GM21529 (cell line): ENCODE measurements around the gene DUS1L.

Source experiments
- ATAC-seq: cut with Tn5 transposase; IDR thresholded peaks from one replicate; pipeline ENCODE4 v1.9.1; 2021; ENCODE audit not compliant: unreplicated experiment

The DUS1L gene

DNA sequence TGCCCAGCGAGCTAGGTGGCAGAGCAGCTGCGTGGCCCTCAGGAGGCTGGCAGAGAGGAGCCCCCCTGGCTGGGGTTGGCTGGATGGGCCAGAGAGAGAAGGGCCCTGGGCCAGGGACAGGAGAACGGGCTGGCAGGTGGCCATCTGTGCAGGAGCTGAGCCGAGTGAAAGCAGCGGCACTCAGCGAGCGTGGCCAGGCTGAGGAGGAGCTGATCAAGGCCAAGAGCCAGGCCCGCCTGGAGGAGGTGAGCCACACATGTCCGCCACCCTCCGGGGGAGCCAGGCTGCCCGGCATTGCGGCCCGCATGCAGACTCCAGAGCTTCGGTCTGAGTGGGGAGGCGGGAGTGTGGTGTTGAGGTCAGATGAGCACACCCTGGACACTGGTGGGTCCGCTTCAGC is 36.2 kb downstream of the DUS1L start:
- ATAC-seq: no peak

GRCh38 chr17:82028966-82029365 is 36.6 kb downstream of the DUS1L start:
- ATAC-seq: no peak

DNA sequence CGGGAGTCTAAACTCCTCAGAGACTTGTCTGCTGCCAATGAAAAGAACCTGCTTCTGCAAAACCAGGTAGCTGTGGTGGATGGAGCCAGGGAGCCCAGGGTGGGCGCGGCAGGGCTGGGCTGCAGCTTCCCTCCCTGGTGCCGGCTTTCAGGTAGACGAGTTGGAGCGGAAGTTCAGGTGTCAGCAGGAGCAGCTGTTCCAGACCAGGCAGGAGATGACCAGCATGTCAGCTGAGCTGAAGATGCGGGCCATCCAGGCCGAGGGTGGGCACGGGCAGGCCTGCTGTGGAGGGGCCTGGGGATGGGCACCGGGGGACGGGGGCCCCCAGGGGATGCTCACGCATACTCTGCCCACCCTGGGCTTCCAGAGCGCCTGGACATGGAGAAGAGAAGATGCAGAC is 37.4 kb downstream of the DUS1L start:
- ATAC-seq: no peak

- no peak for ATAC-seq
Measured at GRCh38 chr17:82025401-82026107, 40.0 kb downstream of the DUS1L start.

DNA sequence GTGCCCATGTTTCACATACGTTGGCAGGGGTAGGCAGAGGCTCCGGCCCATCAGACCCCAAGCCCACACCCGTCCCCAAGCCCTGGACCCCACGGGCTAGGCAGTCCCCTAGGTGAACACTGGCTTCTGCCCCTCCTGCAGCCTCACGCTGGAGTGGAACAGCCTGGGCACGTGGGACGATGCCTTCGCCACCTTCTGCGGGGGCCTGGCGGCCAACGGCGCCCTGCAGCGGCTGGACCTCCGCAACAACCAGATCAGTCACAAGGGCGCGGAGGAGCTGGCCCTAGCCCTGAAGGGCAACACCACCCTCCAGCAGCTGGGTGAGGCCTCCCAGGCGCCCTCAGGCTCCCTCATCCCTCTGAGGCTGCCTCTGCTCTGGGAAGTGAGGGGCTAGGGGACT is 40.7 kb downstream of the DUS1L start:
- ATAC-seq: no peak

DNA sequence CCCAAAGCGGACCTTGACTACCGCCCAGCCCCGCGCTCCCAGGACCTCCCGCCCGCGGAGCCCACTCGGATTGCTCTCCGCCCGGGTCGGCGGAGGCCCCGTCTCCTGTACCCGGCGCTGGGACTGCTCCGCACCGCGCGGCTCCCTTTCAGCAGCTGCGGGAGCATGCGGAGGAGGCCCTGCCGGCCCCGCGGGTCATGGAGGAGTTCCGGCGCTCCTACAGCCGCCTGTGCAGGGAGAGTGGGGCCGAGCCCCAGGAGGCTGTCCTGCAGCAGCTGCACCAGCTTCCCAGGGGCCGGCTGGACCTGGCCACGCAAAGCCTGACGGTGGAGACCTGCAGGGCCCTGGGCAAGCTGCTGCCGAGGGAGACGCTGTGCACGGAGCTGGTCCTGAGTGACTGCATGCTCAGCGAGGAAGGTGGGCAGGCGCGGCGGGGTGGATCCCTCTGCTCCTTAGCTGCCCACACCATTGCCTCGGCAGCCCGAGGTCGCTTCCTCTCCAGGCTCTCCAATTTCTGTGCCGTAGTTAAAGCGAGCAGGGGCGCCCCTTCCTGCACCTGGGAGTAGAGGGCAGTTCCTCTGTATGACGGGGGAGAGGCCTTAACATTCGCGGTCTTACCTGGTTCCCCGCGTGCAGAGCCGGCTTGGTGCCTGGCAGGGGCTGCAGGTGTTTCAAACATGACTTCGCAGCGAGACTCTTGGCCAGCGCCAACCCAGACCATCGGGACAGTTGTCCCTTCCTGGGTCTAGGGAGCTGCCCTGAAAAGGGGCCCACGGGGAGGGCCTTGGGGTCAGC is 42.0 kb downstream of the DUS1L start:
- ATAC-seq: peak; percentile 7

DNA sequence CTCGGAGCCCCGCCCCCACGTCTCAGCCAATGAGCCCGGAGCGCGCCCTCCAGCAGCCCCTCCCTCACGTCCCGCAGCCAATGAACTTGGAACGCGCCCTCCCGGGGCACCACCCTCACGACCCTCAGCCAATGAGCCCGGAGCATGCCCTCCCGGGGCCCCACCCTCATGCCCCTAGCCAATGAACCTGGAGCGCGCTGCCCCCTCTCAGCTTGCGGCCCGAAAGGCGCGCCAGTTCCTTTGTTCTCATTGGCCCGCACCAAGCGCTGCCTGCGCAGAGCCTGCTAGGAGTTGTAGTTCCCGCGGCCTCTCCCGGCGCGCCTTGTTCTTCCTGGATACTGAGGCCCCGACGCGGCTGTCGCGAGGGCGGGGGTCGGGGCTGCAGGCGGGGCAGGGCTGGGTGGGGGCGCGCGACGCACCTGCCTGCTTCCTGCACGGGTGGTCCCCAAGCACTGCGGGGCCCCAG is 42.6 kb downstream of the DUS1L start, which contains the start of gene LRRC45:
LRRC45 (plus strand) TSS at position 325 of the 466 bp plus-strand sequence. CDS start 339 bp downstream, outside the sequence.
- ATAC-seq: peak; percentile 84

DNA sequence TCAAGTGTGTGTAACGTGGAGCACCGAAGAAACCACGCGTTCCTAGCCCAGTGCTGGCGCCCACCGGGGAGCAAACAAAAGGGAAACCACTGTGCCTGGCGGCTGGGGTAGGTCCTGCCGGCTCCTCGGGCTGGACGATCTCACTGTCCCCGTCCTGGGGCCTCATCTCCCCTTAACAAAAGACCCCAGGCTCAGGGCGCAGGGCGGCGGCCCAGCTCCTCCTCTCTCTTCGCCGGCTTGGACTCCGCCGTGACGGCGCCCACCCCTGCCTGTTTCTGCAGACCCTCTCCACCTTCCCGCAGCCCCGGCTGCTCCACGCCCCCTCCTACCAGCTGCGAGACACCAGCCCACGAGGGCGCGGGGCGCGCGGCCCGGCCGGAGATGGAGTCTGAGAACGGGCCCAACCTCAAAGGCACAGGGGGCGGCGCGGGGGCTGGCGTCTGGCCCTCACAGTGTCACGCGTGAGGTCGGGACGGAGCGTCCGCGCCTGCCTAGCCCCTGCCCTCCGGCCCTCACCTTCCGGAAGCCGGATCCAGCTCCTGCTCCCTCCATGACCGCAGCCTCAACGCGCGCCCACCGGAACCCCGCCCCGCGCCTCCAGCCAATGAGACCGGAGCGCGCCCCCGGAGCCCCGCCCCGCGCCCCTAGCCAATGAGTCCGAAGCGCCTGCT is 43.2 kb downstream of the DUS1L start, which contains the start of gene CENPX:
CENPX (minus strand) TSS at position 569 of the 671 bp plus-strand sequence; CDS start at position 552, 17 bp downstream.
- no peak for ATAC-seq

DNA sequence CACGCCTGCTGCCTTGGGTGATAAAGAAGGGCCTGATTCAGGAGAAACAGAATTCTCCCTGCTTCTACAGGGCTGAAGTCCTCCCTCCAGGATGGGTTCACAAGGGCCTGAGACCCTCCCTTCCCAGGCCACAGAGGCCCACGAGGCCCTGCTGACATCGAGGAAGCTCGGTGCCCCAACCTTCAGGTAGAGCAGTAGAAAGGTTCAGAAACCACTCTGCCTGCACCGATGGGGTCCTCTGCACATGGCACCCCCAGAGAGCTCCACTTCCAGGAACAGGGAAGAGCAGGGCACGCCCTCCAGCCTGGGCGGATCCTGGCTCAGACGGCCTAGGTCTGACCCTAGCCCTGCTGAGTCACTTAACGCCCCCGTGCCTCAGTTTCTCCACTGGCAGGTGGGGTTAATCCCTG is 43.7 kb downstream of the DUS1L start:
- no peak for ATAC-seq

- no peak for ATAC-seq
Measured at GRCh38 chr17:82021107-82021899, 44.3 kb downstream of the DUS1L start.

DNA sequence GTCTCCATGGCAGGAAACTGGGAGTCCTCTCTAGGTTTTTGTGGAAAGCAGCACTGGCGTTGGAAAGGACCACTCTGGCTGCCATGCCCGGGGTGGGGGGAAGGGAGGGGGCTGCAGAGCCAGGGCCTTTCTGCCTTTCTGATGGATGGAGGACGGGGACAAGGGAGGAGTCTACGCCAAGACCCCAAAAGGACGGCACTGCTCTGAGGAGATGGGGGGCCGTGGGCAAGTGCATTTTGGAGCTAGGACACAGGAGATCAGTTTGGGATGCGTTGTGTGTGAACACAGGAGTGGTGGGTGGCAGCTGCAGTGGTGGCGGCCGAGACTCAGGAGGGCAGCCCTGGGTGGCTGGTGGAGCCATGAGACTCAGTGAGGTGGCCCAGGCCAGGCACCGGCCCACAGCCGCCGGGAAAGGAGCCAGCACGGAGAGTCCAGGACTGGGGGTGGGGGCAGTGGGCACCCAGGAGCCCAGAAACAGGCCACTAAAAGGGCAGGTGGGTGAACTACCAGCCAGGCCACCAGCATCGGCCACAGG is 45.0 kb downstream of the DUS1L start:
- ATAC-seq: no peak

DNA sequence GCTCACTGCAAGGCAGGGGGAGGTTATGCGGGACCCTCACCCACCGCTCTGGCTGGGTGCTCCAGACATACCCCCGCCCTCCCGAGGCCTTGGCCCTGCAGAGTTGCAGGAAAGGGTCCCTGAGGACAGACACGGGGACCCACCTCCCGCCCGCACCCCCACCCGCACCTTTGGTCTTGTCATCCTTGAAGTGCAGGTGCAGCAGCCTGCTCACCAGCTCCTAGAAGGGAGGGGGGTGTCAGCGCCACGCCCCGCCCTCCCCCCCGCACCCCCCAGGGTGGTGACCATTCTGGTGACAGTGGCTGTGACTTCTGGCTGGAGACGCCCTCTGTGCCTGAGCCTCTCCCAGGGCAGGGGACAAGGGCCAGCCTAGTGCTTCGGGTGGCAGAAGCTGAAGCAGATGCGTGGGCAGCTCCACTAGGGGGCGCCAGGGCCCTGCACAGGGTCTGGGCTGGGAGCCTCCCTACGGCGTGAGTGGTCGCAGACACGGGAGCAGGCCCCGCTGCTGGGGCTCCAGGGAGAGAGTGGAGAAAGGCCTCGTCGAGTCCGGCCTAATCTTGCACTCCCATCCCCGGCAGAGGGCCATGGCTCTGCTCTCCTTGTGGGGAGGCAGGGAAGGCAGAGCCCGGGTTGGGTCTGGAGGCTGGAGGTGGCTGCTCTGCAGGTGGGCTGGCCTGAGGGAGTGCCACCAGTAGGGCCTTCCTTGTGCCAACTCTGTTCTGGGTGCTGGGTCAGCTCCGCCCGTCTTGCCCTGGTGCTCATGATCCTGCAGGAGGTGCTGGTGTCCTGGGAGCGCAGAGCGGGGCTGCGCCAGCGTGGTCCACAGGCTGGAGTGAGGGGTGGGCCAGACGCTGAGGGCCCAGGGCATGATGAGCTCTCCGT is 45.7 kb downstream of the DUS1L start:
- ATAC-seq: no peak

DNA sequence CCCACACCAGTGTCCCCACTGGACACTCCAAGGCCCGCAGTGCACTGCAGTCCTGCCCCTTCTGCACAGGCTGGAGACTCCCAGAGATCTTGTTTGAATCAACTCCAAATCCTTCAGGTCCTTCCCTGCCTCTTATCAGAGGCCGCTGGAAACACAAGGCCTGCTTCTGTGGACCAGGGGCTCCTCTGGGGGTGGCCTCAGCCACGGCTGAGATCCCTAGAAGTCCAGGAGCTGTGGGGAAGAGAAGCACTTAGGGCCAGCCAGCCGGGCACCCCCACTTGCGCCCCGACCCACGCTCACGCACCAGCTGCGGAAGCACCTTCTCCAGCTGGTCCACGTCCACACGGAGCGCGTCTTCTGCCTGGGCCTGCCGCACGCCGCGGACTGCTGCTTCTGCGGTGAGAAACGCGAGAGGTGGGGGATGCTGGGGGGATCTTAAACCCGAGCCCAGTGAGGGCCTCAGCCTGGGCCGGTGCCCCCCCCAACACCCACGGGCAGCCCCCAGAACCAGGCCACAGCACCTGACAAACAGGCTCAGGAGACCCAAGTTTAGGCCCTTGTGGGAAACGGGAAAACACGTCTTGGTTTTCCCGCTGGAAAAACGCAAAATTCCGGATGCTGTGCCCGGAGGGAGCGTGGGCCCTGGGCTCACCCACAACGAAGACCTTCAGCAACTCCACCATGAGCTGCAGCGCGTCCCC is 46.5 kb downstream of the DUS1L start:
- ATAC-seq: no peak

GRCh38 chr17:82018152-82018988 is 47.2 kb downstream of the DUS1L start:
- ATAC-seq: no peak

GRCh38 chr17:82017612-82018151 is 47.9 kb downstream of the DUS1L start:
- ATAC-seq: no peak

- ATAC-seq: no peak
Measured at GRCh38 chr17:82016875-82017459, 48.6 kb downstream of the DUS1L start.
